Fibroblast of skin of left quadriceps (primary cell): ENCODE measurements around the gene CDKN2D.
"Not testable (repeated sequence)": the region's sequence is repeated elsewhere in the genome, so short reads cannot be mapped to it uniquely, and the experiment has no call there.

ENCODE experiments used
- DNase-seq, 2 experiments: peaks; one replicate each; pipeline ENCODE4 v3.0.0-alpha.2; 2013; ENCODE audit warnings: low read depth in 2 of 2

CDKN2D gene

DNA sequence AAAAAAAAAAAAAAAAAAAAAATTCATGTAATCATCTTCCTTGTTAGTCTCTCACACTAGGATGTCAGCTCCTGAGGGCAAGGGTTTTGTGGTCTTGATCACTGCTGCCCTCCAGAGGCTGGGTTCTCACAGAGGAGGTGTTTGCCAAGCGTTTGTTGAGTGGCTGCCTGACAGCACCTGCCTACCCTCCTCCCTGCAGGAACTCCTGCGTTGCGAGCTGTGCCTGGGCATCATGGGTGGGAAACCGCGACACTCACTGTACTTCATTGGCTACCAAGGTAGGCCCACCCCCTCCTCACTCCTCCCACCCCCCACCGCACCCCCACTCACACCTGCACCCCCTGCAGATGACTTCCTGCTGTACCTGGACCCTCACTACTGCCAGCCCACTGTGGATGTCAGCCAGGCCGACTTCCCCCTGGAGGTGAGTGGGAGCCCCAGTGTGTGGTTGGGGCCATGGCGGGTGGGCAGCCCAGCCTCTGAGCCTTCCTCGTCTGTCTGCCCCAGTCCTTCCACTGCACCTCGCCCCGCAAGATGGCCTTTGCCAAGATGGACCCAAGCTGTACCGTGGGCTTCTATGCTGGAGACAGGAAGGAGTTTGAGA lies 17.0 kb downstream of the CDKN2D start:
- no peak for DNase-seq

DNA sequence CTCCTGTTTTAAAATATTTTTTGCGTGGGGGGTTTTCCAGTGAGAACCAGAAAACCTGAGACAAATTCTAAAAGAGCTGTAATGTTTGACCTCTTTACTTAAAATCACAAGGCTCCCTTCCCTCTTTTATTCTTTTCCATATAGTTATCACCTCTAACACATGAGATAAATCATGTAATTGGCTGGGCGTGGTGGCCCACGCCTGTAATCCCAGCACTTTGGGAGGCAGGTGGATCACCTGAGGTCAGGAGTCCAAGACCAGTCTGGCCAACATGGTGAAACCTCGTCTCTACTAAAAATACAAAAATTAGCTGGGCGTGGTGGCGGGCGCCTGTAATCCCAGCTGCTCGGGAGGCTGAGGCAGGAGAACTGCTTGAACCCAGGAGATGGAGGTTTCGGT lies 17.8 kb downstream of the CDKN2D start:
- not testable (repeated sequence) for DNase-seq

DNA sequence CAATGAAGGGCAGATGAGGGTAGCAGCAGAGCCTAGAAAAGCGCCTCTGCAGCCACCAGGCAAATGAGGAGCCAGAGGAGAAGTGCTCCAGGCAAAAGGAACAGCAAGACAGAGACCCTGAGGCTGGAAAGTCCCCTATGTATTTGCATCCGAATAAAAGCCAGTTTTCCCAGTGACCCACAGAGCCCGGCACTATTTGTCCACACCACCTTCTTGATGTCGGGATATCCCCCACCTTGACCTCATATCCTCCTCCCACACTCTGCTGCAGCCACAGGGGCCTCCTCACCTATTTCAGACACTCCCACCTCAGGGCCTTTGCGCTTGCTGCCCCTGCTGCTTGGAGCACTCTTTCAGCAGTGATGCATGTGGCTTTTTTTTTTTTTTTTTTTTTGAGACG lies 18.4 kb downstream of the CDKN2D start:
- no peak for DNase-seq

DNA sequence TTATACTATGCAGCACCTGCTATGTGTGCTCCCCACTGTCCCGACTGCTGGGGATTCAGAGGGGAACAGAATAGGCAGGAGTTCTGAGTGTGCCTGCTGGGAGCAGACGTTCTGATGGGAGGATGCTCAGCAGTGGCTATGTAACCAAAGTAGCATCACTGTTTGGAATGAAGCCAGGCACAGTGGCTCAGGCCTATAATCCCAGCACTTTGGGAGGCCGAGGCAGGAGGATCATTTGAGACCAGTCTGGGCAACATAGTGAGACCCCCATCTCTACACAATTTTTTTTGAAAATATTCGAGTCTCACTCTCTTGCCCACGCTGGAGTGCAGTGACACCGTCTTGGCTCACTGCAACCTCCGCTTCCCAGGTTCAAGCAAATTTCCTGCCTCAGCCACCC lies 19.0 kb downstream of the CDKN2D start:
- no peak for DNase-seq

DNA sequence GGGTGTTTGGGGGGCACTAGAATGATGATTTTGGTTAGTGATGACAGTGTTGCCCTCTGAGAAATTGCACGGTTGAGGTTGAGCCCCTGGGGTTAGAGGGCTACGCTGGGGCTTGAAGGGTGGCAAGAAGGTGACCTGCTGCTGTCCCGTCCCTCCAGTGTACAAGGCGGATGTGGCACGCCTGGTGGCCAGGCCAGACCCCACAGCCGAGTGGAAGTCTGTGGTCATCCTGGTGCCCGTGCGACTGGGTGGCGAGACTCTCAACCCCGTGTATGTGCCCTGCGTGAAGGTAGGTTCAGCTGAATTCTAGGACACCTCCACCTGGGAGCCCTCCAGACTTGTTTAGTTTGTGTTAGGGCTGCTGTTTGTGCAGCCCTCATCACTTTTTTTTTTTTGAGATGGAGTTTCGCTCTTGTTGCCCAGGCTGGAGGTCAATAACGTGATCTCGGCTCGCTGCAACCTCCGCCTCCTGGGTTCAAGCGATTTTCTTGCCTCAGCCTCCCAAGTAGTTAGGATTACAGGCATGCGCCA lies 20.0 kb downstream of the CDKN2D start:
- no peak for DNase-seq

DNA sequence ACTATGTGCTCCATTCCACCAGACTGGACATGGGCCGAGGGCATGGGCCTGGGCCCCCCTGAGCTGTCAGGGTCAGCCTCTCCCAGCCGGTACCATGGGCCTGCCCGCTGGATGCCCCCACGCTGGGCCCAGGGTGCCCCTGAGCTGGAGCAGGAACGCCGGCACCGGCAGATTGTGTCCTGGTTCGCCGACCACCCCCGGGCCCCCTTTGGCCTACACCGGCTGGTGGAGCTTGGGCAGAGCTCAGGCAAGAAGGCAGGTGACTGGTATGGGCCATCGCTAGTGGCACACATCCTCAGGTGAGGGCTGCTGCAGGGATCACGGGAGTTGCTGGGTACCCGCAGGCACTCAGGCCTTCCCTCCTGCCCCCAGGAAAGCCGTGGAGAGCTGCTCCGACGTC lies 22.0 kb downstream of the CDKN2D start:
- DNase-seq = no peak

DNA sequence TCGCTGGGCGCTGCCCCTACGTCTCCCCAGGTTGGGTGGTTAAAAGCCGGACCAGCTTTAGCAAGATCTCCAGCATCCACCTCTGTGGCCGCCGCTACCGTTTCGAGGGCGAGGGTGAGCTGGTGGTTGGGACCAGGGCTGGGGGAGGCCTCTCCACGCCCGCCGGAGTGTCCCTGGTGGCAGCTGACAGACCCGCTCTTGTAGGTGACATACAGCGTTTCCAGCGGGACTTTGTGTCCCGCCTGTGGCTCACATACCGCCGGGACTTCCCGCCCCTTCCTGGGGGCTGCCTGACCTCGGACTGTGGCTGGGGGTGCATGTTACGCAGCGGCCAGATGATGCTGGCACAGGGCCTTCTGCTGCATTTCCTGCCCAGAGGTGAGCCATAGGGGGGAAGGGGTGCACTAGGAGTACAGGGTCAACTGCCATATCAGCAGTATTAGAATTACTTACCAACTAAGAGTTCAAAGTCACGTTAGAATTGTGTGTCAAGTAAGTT lies 24.0 kb downstream of the CDKN2D start:
- DNase-seq = no peak

DNA sequence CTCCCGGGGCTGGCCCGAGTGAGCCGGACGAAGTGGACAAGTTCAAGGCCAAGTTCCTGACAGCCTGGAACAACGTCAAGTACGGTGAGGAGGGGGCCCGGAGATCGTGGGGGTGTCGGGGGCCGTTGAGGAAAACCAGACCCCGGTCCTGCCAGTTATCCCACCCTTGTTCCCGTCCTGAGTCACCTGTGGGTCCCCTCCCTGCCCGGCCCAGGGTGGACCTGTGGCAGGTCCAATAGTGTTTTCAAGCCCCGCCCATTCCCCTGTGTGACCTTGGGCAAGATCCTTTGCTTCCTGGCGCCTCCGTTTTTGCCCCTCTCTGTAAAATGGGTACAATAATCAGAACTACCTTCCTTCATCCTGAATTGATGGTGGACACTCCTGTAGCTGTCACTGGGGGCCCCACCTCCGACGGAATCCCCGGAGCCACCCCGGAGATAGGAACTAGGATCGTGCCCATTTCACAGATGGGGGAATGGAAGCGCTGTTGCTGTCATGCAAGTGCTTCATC lies 24.5 kb downstream of the CDKN2D start:
- no peak for DNase-seq

DNA sequence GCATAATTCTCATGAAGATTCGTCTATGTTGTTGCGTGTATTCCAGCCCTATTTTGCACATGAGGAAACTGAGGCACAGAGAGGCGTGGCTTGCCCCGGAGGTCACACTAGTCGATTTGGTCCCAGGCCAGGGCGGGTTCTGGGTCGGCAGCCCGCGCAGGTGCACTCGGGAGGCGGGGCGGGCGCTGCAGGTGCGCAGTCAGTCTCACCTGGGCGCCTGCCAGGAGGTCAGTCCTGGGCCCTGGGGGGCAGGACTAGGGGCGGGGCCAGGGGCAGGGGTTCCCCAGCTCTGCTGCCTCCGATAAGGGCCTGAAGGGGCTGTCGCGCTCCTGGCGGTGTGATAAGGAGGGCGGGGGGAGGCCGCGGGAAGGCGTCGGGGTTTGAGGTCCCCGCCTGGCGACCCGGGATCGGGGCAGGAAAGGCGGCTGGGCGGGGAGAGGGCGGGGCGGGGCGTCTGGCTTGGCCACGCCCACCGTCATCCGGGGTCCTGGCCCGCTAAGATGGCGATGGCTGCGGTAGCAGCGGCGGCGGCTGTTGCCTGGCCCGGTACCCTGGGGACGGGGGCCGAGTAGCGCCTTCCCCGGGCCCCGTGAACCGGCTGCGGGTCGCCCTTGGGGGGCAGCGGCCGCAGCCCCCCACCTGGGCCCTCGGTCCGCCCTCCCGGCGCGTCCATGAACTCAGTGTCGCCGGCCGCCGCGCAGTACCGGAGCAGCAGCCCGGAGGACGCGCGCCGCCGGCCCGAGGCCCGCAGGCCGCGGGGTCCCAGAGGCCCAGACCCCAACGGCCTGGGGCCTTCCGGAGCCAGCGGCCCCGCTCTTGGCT lies 25.1 kb downstream of the CDKN2D start, which contains the start of gene ATG4D:
Gene ATG4D (plus strand): TSS at position 485 of the 822 bp plus-strand sequence. CDS start 187 bp downstream, at position 672.
- peak in 1 of 2 experiments; percentile 30 for DNase-seq

DNA sequence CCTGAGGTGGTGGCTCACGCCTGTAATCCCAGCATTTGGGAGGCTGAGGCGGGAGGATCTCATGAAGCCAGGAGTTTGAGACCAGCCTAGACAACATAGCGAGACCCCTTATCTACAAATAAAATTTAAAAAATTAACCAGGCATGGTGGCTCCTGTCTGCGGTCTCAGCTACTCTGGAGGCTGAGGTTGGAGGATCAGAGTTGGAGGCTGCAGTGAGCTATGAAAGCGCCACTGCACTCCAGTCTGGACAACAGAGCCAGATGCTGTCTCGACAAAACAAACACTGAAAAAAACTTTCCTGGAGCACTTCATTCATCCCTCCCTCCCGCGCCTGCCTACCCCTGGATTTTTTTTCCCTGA lies 25.7 kb downstream of the CDKN2D start:
- no peak for DNase-seq

DNA sequence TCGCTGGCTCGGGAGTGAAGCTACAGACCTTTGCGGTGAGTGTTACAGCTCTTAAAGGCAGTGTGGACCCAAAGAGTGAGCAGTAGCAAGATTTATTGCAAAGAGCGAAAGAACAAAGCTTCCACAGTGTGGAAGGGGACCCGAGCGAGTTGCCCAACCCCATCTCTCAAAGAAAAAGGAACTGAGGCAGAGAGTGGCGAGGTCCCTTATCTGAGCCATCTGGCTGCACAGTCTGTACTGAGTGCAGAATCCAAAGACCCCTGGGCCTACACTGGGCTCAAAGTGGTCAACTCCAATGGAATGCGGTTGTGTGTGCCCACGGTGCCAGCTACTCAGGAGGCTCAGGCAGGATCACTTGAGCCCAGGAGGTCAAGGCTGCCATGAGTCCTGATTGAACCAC lies 29.8 kb downstream of the CDKN2D start:
- not testable (repeated sequence) for DNase-seq

DNA sequence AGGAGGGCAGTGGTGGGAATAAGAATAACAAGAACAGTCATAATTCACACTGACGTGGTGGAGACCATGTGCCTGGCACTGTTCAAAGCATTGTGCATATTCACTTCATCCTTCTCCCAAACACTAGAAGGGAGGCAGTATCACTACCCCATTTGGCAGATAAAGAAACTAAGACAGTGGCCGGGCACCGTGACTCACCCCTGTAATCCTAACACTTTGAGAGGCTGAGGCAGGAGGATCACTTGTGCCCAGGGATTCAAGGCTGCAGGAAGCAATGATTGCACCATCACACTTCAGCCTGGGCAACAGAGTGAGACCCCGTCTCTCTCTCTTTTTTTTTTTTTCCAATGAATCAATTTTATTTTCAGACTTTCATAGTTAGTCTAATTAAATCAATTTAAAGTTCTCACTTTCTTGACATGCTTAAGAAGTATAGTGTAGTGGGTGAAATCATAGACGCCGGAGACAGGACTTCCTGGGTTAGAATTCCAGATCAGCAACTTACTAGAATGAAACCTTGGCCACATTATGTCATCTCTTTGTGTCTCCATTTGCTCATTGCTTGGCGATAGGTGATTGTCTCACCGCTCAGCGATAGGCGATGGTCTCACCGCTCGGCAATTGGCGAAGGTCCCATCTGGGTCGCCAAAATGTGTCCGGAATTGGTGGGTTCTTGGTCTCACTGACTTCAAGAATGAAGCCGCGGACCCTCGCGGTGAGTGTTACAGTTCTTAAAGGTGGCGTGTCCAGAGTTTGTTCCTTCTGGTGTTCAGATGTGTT lies 30.4 kb downstream of the CDKN2D start:
- no peak for DNase-seq

DNA sequence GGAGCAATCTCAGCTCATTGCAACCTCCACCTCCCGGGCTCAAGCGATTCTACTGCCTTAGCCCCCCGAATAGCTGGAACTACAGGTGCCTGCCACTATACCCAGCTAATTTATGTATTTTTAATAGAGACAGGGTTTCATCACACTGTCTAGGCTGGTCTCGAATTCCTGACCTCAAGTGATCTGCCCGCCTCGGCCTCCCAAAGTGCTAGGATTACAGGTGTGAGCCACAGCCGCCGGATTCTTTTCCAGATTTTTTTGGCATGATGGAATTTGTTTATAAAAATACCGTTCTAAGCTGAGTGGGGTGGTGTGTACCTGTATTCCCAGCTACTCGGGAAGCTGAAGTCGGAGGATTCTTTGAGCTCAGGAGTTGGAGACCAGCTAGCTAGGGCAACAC lies 31.1 kb downstream of the CDKN2D start:
- no peak for DNase-seq

DNA sequence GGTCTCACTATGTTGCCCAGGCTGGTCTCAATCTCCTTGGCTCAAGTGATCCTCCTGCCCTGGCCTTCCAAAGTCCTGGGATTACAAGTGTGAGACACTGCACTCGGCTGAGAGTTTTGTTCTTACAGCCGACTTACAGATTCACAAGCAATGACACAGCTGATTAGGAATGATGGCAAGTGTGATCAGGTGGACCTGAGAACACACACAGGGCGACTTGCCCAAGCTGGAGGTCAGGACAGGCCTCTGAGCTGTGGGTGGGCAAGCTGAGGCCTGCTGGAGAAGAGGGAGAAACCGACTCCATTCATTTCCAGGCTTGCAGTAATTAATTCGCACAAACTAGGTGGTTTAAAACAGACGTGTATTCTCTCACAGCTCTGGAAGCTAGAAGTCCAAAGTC lies 33.2 kb downstream of the CDKN2D start:
- DNase-seq = no peak

DNA sequence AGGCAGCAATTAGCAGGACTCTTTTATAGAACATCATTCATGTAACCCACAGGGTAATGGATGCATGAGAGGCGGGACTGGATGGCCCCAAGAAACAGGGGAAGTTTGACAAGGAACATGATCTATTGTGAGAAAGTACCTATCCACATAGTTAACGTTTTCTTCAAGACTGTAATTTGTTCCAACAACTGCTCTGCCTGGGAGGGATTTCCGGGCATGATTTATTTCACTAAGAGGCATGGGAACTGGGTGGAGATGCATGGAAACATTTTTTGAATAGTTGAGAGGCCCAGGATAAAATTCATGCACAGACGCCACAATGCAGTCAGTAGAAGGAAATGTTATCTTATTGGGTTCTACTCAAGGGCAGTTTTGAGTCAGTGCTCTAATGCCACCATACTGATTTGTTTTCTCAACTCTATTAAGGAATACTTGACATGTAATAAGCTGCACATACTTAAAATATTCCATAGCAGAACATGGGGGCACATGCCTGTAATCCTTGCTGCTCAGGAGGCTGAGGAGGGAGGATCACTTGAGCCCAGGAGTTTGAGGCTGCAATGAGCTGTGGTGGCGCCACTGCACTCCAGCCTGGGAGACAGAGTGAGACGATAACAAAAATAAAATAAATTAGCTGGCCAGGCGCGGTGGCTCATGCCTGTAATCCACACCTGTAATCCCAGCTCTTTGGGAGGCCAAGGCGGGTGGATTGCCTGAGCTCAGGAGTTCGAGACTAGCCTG lies 35.0 kb downstream of the CDKN2D start:
- peak; percentile 71 to 72 for DNase-seq

DNA sequence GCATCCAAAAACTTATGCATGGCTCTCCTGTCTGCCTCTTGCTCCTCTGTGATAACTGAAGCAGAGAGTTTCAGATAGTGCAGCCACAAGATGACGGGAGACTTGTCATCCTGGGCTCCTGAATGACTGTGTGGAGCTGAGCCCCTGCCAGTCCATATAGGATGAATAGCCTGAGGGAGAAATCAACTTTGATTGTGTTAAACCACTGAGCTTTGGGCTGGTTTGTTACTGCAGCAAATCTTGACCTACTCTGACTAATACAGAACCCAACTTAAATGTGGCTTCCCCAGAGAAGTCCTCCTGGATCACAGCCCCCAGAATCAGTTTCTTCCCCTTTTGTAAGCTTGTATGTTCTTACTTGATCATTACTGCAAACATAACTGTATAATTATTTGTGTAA lies 36.3 kb downstream of the CDKN2D start:
- no peak for DNase-seq

DNA sequence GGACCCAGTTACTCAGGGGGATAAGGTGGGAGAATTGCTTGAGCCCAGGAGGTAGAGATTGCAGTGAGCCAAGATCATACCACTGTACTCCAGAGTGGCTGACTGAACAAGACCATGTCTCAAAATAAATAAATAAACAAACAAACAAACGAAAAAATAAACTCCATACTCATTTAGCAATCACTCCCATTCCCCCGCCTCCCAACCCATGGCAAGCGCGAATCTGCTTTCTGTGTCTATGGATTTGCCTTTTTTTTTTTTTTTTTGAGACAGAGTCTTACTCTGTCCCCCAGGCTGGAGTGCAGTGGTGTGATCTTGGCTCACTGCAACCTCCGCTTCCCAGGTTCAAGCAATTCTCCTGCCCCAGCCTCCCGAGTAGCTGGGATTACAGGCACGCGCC lies 41.9 kb downstream of the CDKN2D start:
- DNase-seq = not testable (repeated sequence)

DNA sequence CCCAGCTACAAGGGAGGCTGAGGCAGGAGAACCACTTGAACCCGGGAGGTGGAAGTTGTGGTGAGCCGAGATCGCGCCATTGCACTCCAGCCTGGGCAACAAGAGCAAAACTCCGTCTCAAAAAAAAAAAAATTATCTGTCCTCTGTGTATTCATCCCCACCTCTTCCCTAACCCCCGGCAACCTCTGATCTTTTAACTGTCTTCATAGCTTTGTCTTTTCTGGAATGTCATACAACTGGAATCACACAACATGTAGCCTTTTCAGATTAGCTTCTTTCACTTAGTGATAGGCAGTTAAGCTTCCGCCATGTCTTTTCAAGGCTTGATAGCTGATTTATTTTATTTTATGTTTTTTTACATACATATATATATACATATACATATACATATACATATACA lies 43.1 kb downstream of the CDKN2D start:
- no peak for DNase-seq

DNA sequence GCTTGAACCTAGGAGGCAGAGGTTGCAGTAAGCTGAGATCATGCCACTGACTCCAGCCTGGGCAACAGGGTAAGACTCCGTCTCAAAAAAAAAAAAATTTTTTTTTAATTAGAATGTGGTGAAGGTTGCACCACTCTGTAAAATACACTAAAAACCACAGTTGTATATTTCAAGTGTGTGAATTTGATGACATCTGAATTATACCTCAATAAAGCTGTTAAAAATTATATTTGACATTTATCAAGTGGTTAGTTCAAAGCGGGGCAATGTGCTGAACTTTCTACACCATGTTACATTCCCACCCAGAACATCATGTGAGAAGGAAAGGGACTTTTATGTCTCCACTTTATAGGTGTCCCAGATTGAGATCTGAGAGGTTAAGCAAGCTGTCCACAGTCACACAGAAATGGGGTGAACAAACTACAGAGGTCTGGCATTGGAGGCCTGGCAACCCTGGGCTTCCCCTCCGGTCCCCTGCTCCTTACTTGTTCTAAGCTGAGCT lies 45.6 kb downstream of the CDKN2D start:
- DNase-seq = no peak

DNA sequence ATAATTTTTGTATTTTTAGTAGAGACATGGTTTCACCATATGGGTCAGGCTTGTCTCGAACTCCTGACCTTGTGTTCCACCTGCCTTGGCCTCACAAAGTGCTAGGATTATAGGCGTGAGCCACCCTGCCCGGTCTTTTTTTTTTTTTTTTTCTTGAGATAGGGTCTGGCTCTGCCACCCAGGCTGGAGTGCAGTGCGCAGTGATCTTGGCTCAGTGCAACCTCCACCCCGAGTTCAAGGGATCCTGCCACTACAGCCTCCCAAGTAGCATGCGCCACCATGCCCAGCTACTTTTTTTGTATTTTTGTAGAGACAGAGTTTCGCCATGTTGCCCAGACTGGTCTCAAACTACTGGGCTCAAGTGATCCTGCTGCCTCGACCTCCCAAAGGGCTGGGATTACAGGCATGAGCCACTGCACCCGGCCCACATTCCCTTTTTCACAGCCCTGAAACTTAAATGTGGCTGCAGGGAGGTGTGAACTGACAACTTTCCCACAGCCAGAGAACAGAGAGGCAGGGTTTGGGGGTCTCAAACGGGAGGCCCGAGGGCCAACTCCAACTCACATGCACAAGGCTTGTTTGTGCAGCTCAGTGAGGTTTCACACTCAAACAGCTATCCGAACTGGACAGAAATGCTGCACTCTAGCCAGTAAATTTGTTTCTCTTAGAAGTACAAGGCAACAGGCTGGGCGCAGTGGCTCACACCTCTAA lies 47.2 kb downstream of the CDKN2D start:
- no peak for DNase-seq
